GM18951 (cell line): ENCODE results near the gene DEPDC7.

Experiments
- POLR2A ChIP-seq: IDR thresholded peaks from 4 replicates; pipeline ENCODE4 v1.6.1; 2011; ENCODE audit warnings: mild to moderate bottlenecking; ENCODE audit not compliant: insufficient read length, insufficient read depth; ENCODE audit errors: extremely low read depth
- in situ Hi-C: fragments of 300-500 bp; cut with MboI; formaldehyde crosslinking; loops from one replicate; pipeline ENCODE4 v1.12.0; 2022; ENCODE audit warnings: low sequenced_read_pairs, mixed read lengths, inconsistent platforms; ENCODE audit not compliant: unreplicated experiment

The DEPDC7 gene

GRCh38 chr11:33059331-33060007 lies 43.8 kb downstream of the DEPDC7 start:
- in situ Hi-C loops: loop anchor here (5.0 kb wide), 1 partner anchor 97 kb away; no protein-coding TSS in a partner anchor
- no peak for TF ChIP-seq POLR2A

GRCh38 chr11:33060271-33060670 lies 44.6 kb downstream of the DEPDC7 start:
- in situ Hi-C loops: loop anchor here (5.0 kb wide), 1 partner anchor 98 kb away; no protein-coding TSS in a partner anchor

GRCh38 chr11:33062137-33062536 lies 46.5 kb downstream of the DEPDC7 start:
- no peak for TF ChIP-seq POLR2A
- in situ Hi-C loops: loop anchor here (5.0 kb wide), 1 partner anchor 100 kb away; no protein-coding TSS in a partner anchor

More at GRCh38 chr11:33060271-33060670, 44.6 kb downstream of the DEPDC7 start:
- TF ChIP-seq POLR2A: no peak

- no peak for TF ChIP-seq POLR2A
- in situ Hi-C loops: loop anchor here (5.0 kb wide), 1 partner anchor 101 kb away; no protein-coding TSS in a partner anchor
Measured at GRCh38 chr11:33063326-33063881, 47.7 kb downstream of the DEPDC7 start.

- in situ Hi-C loops: loop anchor here (5.0 kb wide), 1 partner anchor 102 kb away; no protein-coding TSS in a partner anchor
- TF ChIP-seq POLR2A: no peak
Measured at GRCh38 chr11:33064033-33064825, 48.6 kb downstream of the DEPDC7 start.

GRCh38 chr11:33064866-33065265 lies 49.2 kb downstream of the DEPDC7 start:
- TF ChIP-seq POLR2A: no peak
- in situ Hi-C loops: loop anchor here (5.0 kb wide), 1 partner anchor 103 kb away; no protein-coding TSS in a partner anchor

GRCh38 chr11:33065445-33066178 lies 49.9 kb downstream of the DEPDC7 start:
- in situ Hi-C loops: no loop called here
- TF ChIP-seq POLR2A: no peak

GRCh38 chr11:33067294-33067693 lies 51.6 kb downstream of the DEPDC7 start:
- no peak for TF ChIP-seq POLR2A
- in situ Hi-C loops: no loop called here

- TF ChIP-seq POLR2A: no peak
- in situ Hi-C loops: no loop called here
Measured at GRCh38 chr11:33068611-33069340, 53.1 kb downstream of the DEPDC7 start.

- no peak for TF ChIP-seq POLR2A
- in situ Hi-C loops: no loop called here
Measured at GRCh38 chr11:33072465-33072864, 56.8 kb downstream of the DEPDC7 start.
